Measurements from ENCODE around the gene SLX9. TPM values are rescaled to one million over a fixed set of nuclear protein-coding genes. Genes with fewer than 3 reads are reported as not detected.

The SLX9 gene
- total and polyA plus RNA-seq, 2 donors (not counting 3 experiments of a cell fraction or from before 2014, with no cell fraction given) = 27.0 to 50.6 TPM

- H3K9me3 ChIP-seq (replicated peaks; ENCODE audit: control insufficient read depth, insufficient read depth, low read length) = no peaks in the 10 kb centered on the region
- H2AFZ ChIP-seq (ENCODE audit: low read depth, low read length) = no peak overlapping the region
- H3K4me1 ChIP-seq (ENCODE audit: control insufficient read depth, extremely low read depth, insufficient read depth, low read length) = peaks cover 42% of the 10 kb centered on the region
- TF ChIP-seq MYC (IDR thresholded peaks at IDR 0.05; ENCODE audit: low read depth, low read length) (no peak), CTCF (IDR thresholded peaks at IDR 0.05; ENCODE audit: extremely low read depth in 1 of 2, insufficient read depth in 1 of 2, low read depth in 1 of 2, low read length in 2 of 2) (no peak), POLR2AphosphoS5 (IDR thresholded peaks at IDR 0.05; ENCODE audit: insufficient read depth, low read depth, low read length) (no peak), POLR2A (IDR thresholded peaks at IDR 0.05; ENCODE audit: low read depth, low read length) (no peak), JUN (IDR thresholded peaks at IDR 0.05; ENCODE audit: borderline replicate concordance, insufficient read depth, insufficient read length, low read depth) (no peak)
- peak overlapping the region; percentile 61 for H3K27ac ChIP-seq (ENCODE audit: insufficient read depth, low read depth, low read length)
- H3K36me3 ChIP-seq (ENCODE audit: control insufficient read depth in 2 of 2, extremely low read depth in 1 of 2, insufficient read depth in 2 of 2, low read length in 2 of 2) = peaks cover 5 to 10% of the 10 kb centered on the region in 2 experiments
- H3K4me3 ChIP-seq (replicated peaks in 1 of 3; ENCODE audit: insufficient read depth in 1 of 3, low read depth in 1 of 3, low read length in 3 of 3) = no peak overlapping the region
- no peaks in the 10 kb centered on the region for H4K20me1 ChIP-seq (replicated peaks; ENCODE audit: control insufficient read depth, extremely low read depth, insufficient read depth, low read length)
- intact Hi-C loops (cut with micrococcal nuclease) (loop anchor here (2.0 kb wide), 1 partner anchor 115 kb away; the partner anchor contains the start of gene ADARB1), dilution Hi-C loops (cut with MboI; ENCODE audit: extremely low pct_ligation_motif_present, low sequenced_read_pairs) (no loop called here)
- H3K79me2 ChIP-seq (ENCODE audit: control insufficient read depth, insufficient read depth, low read length) = peaks cover 26% of the 10 kb centered on the region
- BruUV-seq (replicated peaks) = no TSS peak
- FAIRE-seq (no peak), DNase-seq (ENCODE audit: low read depth, low spot score) (no peak)
- no peak overlapping the region for H3K4me2 ChIP-seq (ENCODE audit: insufficient read depth, low read length)
- H3K27me3 ChIP-seq (ENCODE audit: control insufficient read depth in 2 of 2, insufficient read depth in 2 of 2, low read length in 2 of 2) = no peaks in the 10 kb centered on the region
- POLR2A ChIA-PET = no interaction called here
- H3K9ac ChIP-seq (replicated peaks; ENCODE audit: extremely low read depth, insufficient read depth, low read length) = peak overlapping the region; percentile 25
- CTCF ChIA-PET = interaction anchor here (0.9 to 6.5 kb wide), 6 partner anchors 10 to 178 kb away, joined by 3 to 47 read pairs (median 12); no protein-coding TSS in a partner anchor
- no peaks in the 10 kb centered on the region for H3K9me1 ChIP-seq (replicated peaks; ENCODE audit: control insufficient read depth, extremely low read depth, insufficient read depth, low read length)
Measured at GRCh38 chr21:44959376-44960091, 19.7 kb downstream of the SLX9 start.

All from endothelial cell of umbilical vein (primary cell).